HepG2 (cell line): ENCODE measurements around the gene RAB34. TPM values are rescaled to one million over a fixed set of nuclear protein-coding genes. Genes with fewer than 3 reads are reported as not detected.

Experiments used
- ADNP ChIP-seq: sonication (generic); formaldehyde crosslinking; IDR thresholded peaks from 2 replicates; pipeline ENCODE4 v1.4.0; 2020; ENCODE audit warnings: missing genetic modification reagents
- ARNTL ChIP-seq: sonication (generic); formaldehyde crosslinking; IDR thresholded peaks from 2 replicates; pipeline ENCODE4 v1.4.0; 2020; ENCODE audit warnings: mild to moderate bottlenecking, missing genetic modification reagents
- ESRRA ChIP-seq: sonication (generic); formaldehyde crosslinking; IDR thresholded peaks from 2 replicates; pipeline ENCODE4 v1.5.1; 2020; ENCODE audit warnings: mild to moderate bottlenecking, low read depth, missing genetic modification reagents
- HNF1A ChIP-seq, 2 experiments: sonication (generic) in 1 of 2; formaldehyde crosslinking in 1 of 2; IDR thresholded peaks; 2 replicates each; pipeline versions ENCODE4 v1.4.0 to v1.6.1; 2016 to 2020; ENCODE audit warnings: borderline replicate concordance in 1 of 2, low read depth in 1 of 2, mild to moderate bottlenecking in 1 of 2, missing genetic modification reagents in 1 of 2
- HNF4A ChIP-seq: sonication (generic); formaldehyde crosslinking; IDR thresholded peaks from 2 replicates; pipeline ENCODE4 v1.4.0; 2020; ENCODE audit warnings: missing genetic modification reagents
- KDM4B ChIP-seq: sonication (generic); formaldehyde crosslinking; IDR thresholded peaks from 2 replicates; pipeline ENCODE4 v1.4.0; 2020; ENCODE audit warnings: missing genetic modification reagents
- KDM6A ChIP-seq: IDR thresholded peaks from 2 replicates; pipeline ENCODE4 v1.6.1; 2016; ENCODE audit warnings: low read depth
- MED13 ChIP-seq: sonication (generic); formaldehyde crosslinking; IDR thresholded peaks from 2 replicates; pipeline ENCODE4 v1.5.0; 2020; ENCODE audit warnings: missing genetic modification reagents
- MTA1 ChIP-seq: sonication (generic); formaldehyde crosslinking; IDR thresholded peaks from 2 replicates; pipeline ENCODE4 v1.4.0; 2020; ENCODE audit warnings: missing genetic modification reagents, mild to moderate bottlenecking, borderline replicate concordance
- NR2F6 ChIP-seq, 2 experiments: IDR thresholded peaks; 2 replicates each; pipeline ENCODE4 v1.6.1; 2016; ENCODE audit warnings: antibody characterized with exemption in 1 of 2, mild to moderate bottlenecking in 1 of 2
- POLR2A ChIP-seq, 2 experiments: IDR thresholded peaks; 2 replicates each; pipeline ENCODE4 v1.6.1; 2011; ENCODE audit warnings: low read depth in 2 of 2, low read length in 2 of 2, mild to moderate bottlenecking in 1 of 2, moderate library complexity in 1 of 2; ENCODE audit not compliant: insufficient read depth in 1 of 2
- POLR2AphosphoS2 ChIP-seq: IDR thresholded peaks from 2 replicates; pipeline ENCODE4 v1.6.1; 2011; ENCODE audit warnings: low read depth, low read length, improper control_type of control experiment
- TBP ChIP-seq: sonication (generic); formaldehyde crosslinking; IDR thresholded peaks from 2 replicates; pipeline ENCODE4 v1.5.0; 2020; ENCODE audit warnings: missing genetic modification reagents
- ZNF20 ChIP-seq: sonication (generic); formaldehyde crosslinking; IDR thresholded peaks from 2 replicates; pipeline ENCODE4 v1.4.0; 2020; ENCODE audit warnings: mild to moderate bottlenecking, moderate library complexity, missing genetic modification reagents
- ZNF207 ChIP-seq: fragments of 450-650 bp; IDR thresholded peaks from 2 replicates; pipeline ENCODE4 v1.6.1; 2016; ENCODE audit warnings: antibody characterized with exemption, borderline replicate concordance
- ZNF550 ChIP-seq: sonication (generic); formaldehyde crosslinking; IDR thresholded peaks from 2 replicates; pipeline ENCODE4 v1.4.0; 2020; ENCODE audit warnings: mild to moderate bottlenecking, missing genetic modification reagents, borderline replicate concordance
- ZNF7 ChIP-seq: IDR thresholded peaks from 2 replicates; pipeline ENCODE4 v1.6.1; 2016; ENCODE audit warnings: missing biosample characterization, missing genetic modification reagents
- ZNF724P ChIP-seq: sonication (generic); formaldehyde crosslinking; IDR thresholded peaks from 2 replicates; pipeline ENCODE4 v1.8.0; 2022; ENCODE audit warnings: missing genetic modification reagents, borderline replicate concordance
- ZNF777 ChIP-seq: sonication (generic); formaldehyde crosslinking; IDR thresholded peaks from 2 replicates; pipeline ENCODE4 v1.4.0; 2020; ENCODE audit warnings: missing genetic modification reagents
- ZNF780A ChIP-seq: sonication (generic); formaldehyde crosslinking; IDR thresholded peaks from 2 replicates; pipeline ENCODE4 v1.8.0; 2022; ENCODE audit warnings: mild to moderate bottlenecking, missing genetic modification reagents, moderate library complexity
- ZSCAN12 ChIP-seq: sonication (generic); formaldehyde crosslinking; IDR thresholded peaks from 2 replicates; pipeline ENCODE4 v1.9.0; 2021; ENCODE audit warnings: mild to moderate bottlenecking, missing genetic modification reagents
- polyA plus RNA-seq, 8 experiments: library from polyadenylated mRNA; depleted of rRNA in 3 of 8; stranded (reverse) in 7 of 8; unstranded in 1 of 8; fragments of >200 nt; fragmentation: Illumina TruSeq in 4 of 8; extraction: Trizol in 4 of 8; gene quantifications; 2 replicates each; pipeline versions ENCODE4 v1.2.1 to v1.2.3, GENCODE V29; 2011 to 2016; ENCODE audit warnings: low read depth in 4 of 8, missing spikeins in 1 of 8, mixed read lengths in 1 of 8; ENCODE audit not compliant: insufficient read depth in 1 of 8
- total RNA-seq, 5 experiments: library from RNA; depleted of rRNA; stranded (reverse); fragments of >200 nt; fragmentation: Illumina TruSeq; extraction: Trizol; gene quantifications; 2 replicates each; pipeline ENCODE4 v1.2.3, GENCODE V29; 2016; ENCODE audit warnings: low read depth in 1 of 5
- TF ChIP-seq, protein P1 (sequence below): sonication (generic); formaldehyde crosslinking; IDR thresholded peaks from 2 replicates; pipeline ENCODE4 v1.8.0; 2022; ENCODE audit warnings: missing genetic modification reagents, mild to moderate bottlenecking, borderline replicate concordance
- TF ChIP-seq, protein P2 (sequence below): IDR thresholded peaks from 2 replicates; pipeline ENCODE4 v1.6.1; 2012; ENCODE audit warnings: inconsistent platforms
- TF ChIP-seq, protein P3 (sequence below): sonication (generic); formaldehyde crosslinking; IDR thresholded peaks from 2 replicates; pipeline ENCODE4 v1.8.0; 2022; ENCODE audit warnings: low read depth, missing genetic modification reagents

RAB34 gene
- total and polyA plus RNA-seq, 2 of the 13 experiments (the other 11 are each of a cell fraction or from before 2014, with no cell fraction given) = 0.49 TPM; not detected in 1

DNA sequence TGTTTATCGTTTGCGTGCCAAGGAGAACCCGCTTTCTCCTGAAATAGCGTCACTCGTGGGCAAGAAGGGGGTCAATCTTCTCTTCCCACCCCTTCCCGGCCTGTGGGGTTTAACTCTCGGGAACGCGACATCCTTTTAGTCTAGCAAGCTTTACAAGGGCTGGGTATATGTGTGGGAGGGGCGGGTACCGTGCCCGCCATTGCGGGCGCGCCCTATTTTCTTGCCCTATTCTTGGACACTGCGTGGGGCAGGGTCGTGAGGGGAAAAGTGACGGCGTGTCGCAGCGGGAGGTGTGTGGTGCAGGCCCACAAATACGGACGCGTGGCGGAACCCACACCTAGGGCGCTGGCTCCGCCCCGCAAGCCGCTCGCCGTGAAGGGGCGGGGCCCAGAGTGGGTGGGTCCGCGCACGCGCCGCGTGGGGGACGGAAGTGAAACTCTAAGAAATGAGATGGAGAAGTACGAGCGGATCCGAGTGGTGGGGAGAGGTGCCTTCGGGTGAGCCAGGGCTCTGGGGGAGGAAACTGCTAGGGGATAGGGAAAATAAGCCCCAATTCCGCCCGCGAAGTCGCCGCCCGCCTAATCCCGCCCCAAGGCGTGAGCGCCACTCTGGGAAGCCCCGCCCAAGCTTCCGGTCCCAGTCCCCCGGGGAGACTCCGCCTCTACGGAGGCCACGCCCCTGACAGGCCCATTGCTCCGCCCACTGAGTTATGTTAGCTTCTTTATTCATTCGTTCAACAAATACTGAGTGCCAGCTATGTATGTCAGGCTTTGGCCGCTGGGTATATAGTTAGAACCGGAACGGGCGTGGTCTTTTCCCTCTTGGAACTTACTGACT, 10.9 kb upstream of the RAB34 start, which contains the start of gene NEK8 (continued):
- TF ChIP-seq ZNF724P (CRISPR knock-in tag) = no peak
- TF ChIP-seq ZNF777 (CRISPR knock-in tag) = no peak
- no peak for TF ChIP-seq ZNF20 (CRISPR knock-in tag)
- TF ChIP-seq, protein P1, sequence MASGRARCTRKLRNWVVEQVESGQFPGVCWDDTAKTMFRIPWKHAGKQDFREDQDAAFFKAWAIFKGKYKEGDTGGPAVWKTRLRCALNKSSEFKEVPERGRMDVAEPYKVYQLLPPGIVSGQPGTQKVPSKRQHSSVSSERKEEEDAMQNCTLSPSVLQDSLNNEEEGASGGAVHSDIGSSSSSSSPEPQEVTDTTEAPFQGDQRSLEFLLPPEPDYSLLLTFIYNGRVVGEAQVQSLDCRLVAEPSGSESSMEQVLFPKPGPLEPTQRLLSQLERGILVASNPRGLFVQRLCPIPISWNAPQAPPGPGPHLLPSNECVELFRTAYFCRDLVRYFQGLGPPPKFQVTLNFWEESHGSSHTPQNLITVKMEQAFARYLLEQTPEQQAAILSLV (CRISPR knock-in tag) = no peak
- TF ChIP-seq, protein P2, sequence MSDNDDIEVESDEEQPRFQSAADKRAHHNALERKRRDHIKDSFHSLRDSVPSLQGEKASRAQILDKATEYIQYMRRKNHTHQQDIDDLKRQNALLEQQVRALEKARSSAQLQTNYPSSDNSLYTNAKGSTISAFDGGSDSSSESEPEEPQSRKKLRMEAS = peak; percentile 84
- peak; percentile 53; the same call in 1 of the 2 replicates for TF ChIP-seq ESRRA
- no peak for TF ChIP-seq MED13 (CRISPR knock-in tag)
- no peak for TF ChIP-seq TBP (CRISPR knock-in tag)
- no peak for TF ChIP-seq NR2F6 (IDR thresholded peaks at IDR 0.05)
- TF ChIP-seq NR2F6 (CRISPR knock-in tag; IDR thresholded peaks at IDR 0.05) = peak; percentile 50
- TF ChIP-seq ADNP (CRISPR knock-in tag) = no peak
- TF ChIP-seq ZNF7 (CRISPR knock-in tag) = no peak
- TF ChIP-seq HNF4A (CRISPR knock-in tag) = no peak; the same call in 1 of the 2 replicates
- 0 out of 2 replicates have a peak, but pooled peaks have one; percentile 2 for TF ChIP-seq ZSCAN12 (CRISPR knock-in tag)
- no peak for TF ChIP-seq POLR2AphosphoS2
- TF ChIP-seq, protein P3, sequence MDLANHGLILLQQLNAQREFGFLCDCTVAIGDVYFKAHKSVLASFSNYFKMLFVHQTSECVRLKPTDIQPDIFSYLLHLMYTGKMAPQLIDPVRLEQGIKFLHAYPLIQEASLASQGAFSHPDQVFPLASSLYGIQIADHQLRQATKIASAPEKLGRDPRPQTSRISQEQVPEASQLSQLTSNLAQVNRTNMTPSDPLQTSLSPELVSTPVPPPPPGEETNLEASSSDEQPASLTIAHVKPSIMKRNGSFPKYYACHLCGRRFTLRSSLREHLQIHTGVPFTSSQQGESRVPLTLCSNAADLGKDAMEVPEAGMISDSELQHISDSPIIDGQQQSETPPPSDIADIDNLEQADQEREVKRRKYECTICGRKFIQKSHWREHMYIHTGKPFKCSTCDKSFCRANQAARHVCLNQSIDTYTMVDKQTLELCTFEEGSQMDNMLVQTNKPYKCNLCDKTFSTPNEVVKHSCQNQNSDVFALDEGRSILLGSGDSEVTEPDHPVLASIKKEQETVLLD (CRISPR knock-in tag) = peak; percentile 56
- no peak for TF ChIP-seq ZNF207
- no peak for TF ChIP-seq ZNF550
- TF ChIP-seq POLR2A (IDR thresholded peaks at IDR 0.05; ENCODE audit: insufficient read depth in 1 of 2, low read depth in 2 of 2, low read length in 2 of 2) = peak; percentile 70 to 85
- no peak for TF ChIP-seq ZNF780A (CRISPR knock-in tag)
- TF ChIP-seq KDM4B = no peak
- peak; percentile 75 for TF ChIP-seq MTA1
- no peak; the same call in 1 of the 2 replicates for TF ChIP-seq HNF1A (IDR thresholded peaks at IDR 0.05; ENCODE audit: low read depth)
- TF ChIP-seq HNF1A (CRISPR knock-in tag; IDR thresholded peaks at IDR 0.05; ENCODE audit: borderline replicate concordance) = no peak; the same call in 1 of the 2 replicates
- TF ChIP-seq KDM6A (CRISPR knock-in tag) = no peak
- TF ChIP-seq ARNTL (CRISPR knock-in tag) = peak; percentile 76; the same call in 1 of the 2 replicates
